B cell (primary cell): ENCODE measurements around the gene PGA4.

Experiments
- EZH2 ChIP-seq: IDR thresholded peaks from 2 replicates; pipeline ENCODE4 v1.6.1; 2012; ENCODE audit warnings: borderline replicate concordance, low read depth, mild to moderate bottlenecking, moderate library complexity, low read length; ENCODE audit not compliant: insufficient read depth, poor library complexity, severe bottlenecking
- TF ChIP-seq, protein P1 (sequence below): fragments of 200-600 bp; IDR thresholded peaks from one replicate; pipeline ENCODE4 v1.8.0; 2022; ENCODE audit warnings: antibody characterized with exemption, mild to moderate bottlenecking

DNA sequence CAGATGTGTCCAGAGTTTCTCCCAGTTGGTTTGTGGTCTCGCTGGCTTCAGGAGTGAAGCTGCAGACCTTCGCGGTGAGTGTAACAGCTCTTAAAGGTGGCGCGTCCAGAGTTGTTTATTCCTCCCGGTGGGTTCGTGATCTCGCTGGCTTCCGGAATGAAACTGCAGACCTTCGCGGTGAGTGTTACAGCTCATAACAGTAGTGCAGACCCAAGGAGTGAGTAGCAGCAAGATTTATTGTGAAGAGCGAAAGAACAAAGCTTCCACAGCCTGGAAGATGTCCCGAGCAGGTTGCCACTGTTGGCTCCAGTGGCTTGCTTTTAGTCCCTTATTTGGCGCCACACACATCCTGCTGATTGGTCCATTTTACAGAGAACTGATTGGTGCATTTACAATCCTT is 20.7 kb upstream of the PGA4 start:
- TF ChIP-seq, protein P1, sequence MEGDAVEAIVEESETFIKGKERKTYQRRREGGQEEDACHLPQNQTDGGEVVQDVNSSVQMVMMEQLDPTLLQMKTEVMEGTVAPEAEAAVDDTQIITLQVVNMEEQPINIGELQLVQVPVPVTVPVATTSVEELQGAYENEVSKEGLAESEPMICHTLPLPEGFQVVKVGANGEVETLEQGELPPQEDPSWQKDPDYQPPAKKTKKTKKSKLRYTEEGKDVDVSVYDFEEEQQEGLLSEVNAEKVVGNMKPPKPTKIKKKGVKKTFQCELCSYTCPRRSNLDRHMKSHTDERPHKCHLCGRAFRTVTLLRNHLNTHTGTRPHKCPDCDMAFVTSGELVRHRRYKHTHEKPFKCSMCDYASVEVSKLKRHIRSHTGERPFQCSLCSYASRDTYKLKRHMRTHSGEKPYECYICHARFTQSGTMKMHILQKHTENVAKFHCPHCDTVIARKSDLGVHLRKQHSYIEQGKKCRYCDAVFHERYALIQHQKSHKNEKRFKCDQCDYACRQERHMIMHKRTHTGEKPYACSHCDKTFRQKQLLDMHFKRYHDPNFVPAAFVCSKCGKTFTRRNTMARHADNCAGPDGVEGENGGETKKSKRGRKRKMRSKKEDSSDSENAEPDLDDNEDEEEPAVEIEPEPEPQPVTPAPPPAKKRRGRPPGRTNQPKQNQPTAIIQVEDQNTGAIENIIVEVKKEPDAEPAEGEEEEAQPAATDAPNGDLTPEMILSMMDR: no peak
- no peak for TF ChIP-seq EZH2
